Stimulated activated effector memory CD8-positive, alpha-beta T cell treated with anti-CD3 and anti-CD28 coated beads, Interleukin-12 subunit alpha, Interleukin-12 subunit beta, amount 100 ng/mL, for 72 hours (primary cell): Measurements from ENCODE around the gene USP13.
A peak's percentile ranks its signal among the peaks of the same experiment; 100 is the strongest.

Experiments used
- ATAC-seq: fragments of 150-1000 bp; cut with Tn5 transposase; 2 replicates; pipeline ENCODE4 v1.10.0; 2021
- DNase-seq, 2 donors: peaks; one replicate each; pipeline ENCODE4 v3.0.0; 2021 to 2022; ENCODE audit warnings: low spot score in 2 of 2
- H3K27ac Mint-ChIP-seq: one replicate; pipeline ENCODE4 v1.8.0; 2022; ENCODE audit warnings: mild to moderate bottlenecking, mixed read lengths
- H3K36me3 Mint-ChIP-seq: one replicate; pipeline ENCODE4 v1.8.0; 2022; ENCODE audit warnings: mild to moderate bottlenecking, mixed read lengths
- H3K4me1 Mint-ChIP-seq: one replicate; pipeline ENCODE4 v1.8.0; 2022; ENCODE audit warnings: mixed read lengths
- H3K4me3 Mint-ChIP-seq: one replicate; pipeline ENCODE4 v1.8.0; 2022; ENCODE audit warnings: mild to moderate bottlenecking, mixed read lengths
- H3K9me3 Mint-ChIP-seq: one replicate; pipeline ENCODE4 v1.8.0; 2022; ENCODE audit warnings: mixed read lengths

The USP13 gene

DNA sequence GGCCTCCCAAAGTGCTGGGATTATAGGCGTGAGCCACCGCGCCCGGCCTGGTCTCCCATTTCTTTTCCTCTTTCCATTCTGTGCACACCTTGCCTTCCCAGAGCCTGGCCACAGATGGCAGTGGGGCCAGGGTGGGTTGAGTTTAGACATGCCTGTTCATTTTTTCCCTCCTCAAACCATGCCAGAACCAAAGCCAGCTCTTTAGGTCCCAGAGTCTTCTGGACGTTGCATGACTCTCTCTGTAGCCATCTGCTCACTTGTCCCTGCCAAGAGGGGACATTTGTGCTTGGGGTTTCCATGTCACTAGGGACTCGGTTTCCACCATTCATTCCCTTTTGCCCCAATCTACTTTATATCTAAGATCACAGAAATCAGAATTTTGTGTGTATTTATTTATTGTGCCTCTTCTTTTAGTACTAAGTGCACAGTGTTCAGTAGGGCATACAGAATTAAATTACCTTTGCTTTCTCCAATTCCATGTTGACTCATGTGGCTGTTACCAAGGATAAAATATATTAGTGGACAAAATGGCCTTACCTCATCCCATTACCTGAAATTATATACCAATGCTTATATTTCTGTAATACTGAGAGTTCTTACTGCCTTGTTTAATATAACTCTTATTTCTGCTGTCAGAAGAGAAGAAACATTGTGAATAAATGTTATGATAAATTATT, 49.6 kb downstream of the USP13 start:
- peak overlapping the region; percentile 65 for H3K27ac Mint-ChIP-seq
- no peak overlapping the region for H3K4me3 Mint-ChIP-seq
- DNase-seq: no peak
- H3K9me3 Mint-ChIP-seq: no peaks in the 10 kb centered on the region
- H3K36me3 Mint-ChIP-seq: no peaks in the 10 kb centered on the region
- H3K4me1 Mint-ChIP-seq: peaks cover 5% of the 10 kb centered on the region
- no peak for ATAC-seq

DNA sequence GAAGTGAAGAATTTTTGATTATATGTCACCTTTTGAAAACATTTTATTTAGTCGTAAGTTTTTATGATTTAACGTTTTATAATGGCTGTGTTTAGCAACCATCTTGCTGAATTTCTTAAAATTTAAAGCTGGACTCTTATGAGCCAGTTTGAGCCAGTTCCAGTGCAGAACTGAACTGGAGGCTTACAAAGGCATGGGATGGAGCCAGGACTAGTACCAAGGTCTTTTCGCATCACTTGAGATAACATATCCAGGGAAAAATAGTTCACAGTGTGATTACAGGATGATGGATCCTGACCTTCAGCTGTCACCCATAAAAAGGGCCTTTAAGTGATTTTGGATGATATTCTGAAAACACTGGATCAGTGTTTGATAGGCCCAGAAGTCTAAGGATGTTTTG, 51.0 kb downstream of the USP13 start:
- Mint-ChIP-seq H3K4me1 (peaks cover 5% of the 10 kb centered on the region), H3K27ac (no peak overlapping the region)

DNA sequence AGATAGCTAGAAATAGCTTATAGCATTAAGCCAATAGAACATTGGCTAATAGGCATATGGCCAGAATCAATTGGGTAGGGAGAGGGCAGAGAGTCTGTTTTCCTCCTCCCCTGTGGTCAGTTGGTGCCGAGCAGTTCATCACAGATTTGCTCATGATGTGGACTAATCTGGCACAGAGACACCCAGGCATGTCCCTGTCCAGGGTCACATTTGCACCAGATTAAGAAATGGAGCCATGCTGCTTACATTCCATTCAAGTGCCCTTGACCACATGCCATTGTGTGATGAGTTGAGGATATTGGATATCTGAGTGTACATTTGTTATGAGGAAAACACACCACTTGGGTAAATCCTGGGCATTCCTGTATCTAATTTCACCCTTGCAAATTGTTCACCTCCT, 53.4 kb downstream of the USP13 start:
- peaks cover 16% of the 10 kb centered on the region for H3K36me3 Mint-ChIP-seq
- H3K4me1 Mint-ChIP-seq: peaks cover 5% of the 10 kb centered on the region
- no peak overlapping the region for H3K4me3 Mint-ChIP-seq
- no peak overlapping the region for H3K27ac Mint-ChIP-seq
- H3K9me3 Mint-ChIP-seq: no peaks in the 10 kb centered on the region
- DNase-seq: no peak
- ATAC-seq: no peak

More for the DNA sequence above, 51.0 kb downstream of the USP13 start:
- Mint-ChIP-seq H3K4me3 (no peak overlapping the region), H3K9me3 (no peaks in the 10 kb centered on the region), H3K36me3 (no peaks in the 10 kb centered on the region)
- DNase-seq (no peak), ATAC-seq (no peak)

DNA sequence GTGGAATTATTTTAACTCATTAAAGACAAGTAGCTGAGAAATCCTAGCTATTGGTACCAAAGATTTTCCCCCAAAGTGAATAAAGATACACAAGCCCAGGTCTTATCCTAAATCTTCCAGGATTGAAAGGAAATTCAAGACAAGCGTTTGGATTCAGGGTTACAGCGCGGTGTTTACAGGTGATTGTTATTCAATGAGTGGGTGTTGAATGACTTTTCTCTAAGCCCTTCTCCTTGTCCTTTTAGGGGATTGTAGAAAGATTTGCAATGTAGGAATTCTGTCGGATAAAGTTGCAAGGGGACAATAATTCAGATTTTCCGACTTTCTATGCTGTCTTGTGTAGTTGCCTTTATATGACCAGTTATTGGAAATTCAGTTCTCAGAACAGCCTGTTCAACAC, 57.2 kb downstream of the USP13 start:
- no peak overlapping the region for H3K4me3 Mint-ChIP-seq
- no peaks in the 10 kb centered on the region for H3K9me3 Mint-ChIP-seq
- DNase-seq (no peak), ATAC-seq (no peak)
- peaks cover 16% of the 10 kb centered on the region for H3K36me3 Mint-ChIP-seq
- H3K4me1 Mint-ChIP-seq: no peaks in the 10 kb centered on the region
- H3K27ac Mint-ChIP-seq: no peak overlapping the region

DNA sequence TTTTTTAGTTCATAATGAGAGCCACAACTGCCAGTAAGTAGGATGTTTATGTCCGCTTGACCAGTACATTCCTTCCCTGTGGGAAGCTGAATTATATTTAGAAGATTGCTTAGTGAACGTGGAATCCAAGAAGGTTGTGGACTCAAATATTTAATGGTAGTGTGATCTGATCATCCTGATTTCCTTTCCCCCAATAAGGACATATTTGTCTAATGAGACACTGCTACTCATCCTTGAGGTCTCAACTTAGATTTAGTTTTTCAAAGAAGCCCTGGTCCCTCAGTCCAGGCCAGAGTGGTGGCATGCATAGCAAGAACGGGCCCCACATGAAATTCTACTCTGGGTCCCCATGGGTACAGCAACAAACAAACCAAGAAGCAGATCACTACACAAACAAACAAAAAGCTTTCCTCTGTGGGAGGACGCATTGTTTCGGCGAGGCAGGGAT, 60.8 kb downstream of the USP13 start:
- H3K4me1 Mint-ChIP-seq: no peaks in the 10 kb centered on the region
- H3K4me3 Mint-ChIP-seq: no peak overlapping the region
- no peaks in the 10 kb centered on the region for H3K9me3 Mint-ChIP-seq
- ATAC-seq (no peak), DNase-seq (no peak)
- H3K27ac Mint-ChIP-seq: no peak overlapping the region
- peaks cover 16% of the 10 kb centered on the region for H3K36me3 Mint-ChIP-seq

DNA sequence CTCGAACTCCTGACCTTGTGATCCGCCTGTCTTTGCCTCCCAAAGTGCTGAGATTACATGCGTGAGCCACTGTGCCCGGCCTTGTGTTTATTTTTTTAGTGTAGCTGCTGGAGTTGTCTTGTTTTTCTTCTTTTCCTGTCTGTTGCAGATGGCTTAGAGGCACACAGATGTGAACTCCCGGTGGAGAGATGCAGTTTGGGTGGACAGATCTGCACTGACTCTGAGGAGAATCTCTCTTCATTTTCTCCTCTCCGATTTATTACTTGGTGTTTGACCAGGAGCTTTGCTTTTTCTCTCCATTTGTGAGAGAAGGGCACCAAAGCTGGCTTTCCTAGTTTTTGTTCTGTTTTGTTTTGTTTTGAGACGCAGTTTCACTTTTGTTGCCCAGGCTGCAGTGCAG, 62.7 kb downstream of the USP13 start:
- H3K27ac Mint-ChIP-seq: no peak overlapping the region
- H3K4me1 Mint-ChIP-seq: no peaks in the 10 kb centered on the region
- ATAC-seq (no peak), DNase-seq (no peak)
- no peak overlapping the region for H3K4me3 Mint-ChIP-seq
- no peaks in the 10 kb centered on the region for H3K9me3 Mint-ChIP-seq
- peaks cover 5% of the 10 kb centered on the region for H3K36me3 Mint-ChIP-seq

DNA sequence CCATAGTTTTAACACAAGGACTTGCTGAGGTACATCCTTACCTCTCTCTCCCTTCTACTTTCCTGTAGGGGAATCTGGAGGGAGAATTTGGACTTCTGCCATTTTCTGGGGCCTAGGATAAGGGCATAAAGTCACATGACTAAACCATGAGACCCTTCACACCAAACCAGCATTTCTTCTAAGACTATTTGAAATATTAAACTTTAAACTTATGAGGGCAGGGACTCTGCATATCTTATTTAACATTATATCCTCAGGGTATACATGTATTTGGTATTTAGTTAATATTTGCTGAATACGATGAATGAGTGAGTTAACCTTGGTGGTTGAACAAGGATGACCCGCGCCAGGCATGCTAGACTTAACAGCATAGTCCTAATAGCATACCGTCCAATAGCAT, 63.4 kb downstream of the USP13 start:
- no peak overlapping the region for H3K4me3 Mint-ChIP-seq
- ATAC-seq (no peak), DNase-seq (no peak)
- no peaks in the 10 kb centered on the region for H3K4me1 Mint-ChIP-seq
- no peaks in the 10 kb centered on the region for H3K36me3 Mint-ChIP-seq
- H3K27ac Mint-ChIP-seq: no peak overlapping the region
- no peaks in the 10 kb centered on the region for H3K9me3 Mint-ChIP-seq

DNA sequence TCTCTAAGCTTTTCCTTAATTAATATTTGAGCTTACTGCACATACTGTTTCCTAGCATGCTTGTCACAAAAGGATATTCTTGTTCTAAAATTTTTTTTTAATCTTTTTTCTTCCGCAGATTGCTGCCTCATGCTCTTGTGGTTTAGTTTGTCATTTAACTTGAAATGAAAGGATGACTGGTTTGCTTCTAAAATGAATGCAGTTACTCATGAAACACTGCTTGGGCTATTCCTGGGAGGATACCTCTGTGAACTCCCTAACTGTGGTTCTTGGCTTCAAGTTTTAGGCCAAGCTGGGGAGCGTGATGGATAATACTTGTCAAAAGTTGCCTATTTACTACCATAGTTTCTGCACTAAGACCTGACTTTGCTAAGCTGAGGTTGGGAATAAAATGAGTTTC, 64.0 kb downstream of the USP13 start:
- Mint-ChIP-seq H3K4me3 (no peak overlapping the region), H3K36me3 (no peaks in the 10 kb centered on the region), H3K9me3 (no peaks in the 10 kb centered on the region)

DNA sequence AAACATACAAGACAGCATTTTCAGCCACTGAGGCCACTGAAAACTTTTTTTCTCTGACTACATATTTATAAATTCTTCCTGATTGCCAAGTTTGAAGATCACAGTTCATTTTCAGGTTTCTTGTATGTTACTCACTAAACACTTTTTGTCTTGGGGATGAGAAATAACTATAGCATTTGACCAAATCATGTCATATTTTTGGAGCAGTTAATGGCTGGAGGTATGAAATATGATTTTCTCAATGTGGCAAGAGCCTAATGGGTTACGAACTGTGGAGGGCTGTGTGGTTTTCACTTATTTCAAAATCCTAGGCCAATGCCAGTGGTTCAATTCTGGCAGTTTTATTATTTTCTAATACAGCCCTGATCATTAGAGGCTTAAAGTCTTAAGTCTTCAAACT, 64.4 kb downstream of the USP13 start:
- Mint-ChIP-seq H3K4me1 (no peaks in the 10 kb centered on the region), H3K27ac (no peak overlapping the region), H3K4me3 (no peak overlapping the region), H3K36me3 (no peaks in the 10 kb centered on the region), H3K9me3 (no peaks in the 10 kb centered on the region)
- no peak for DNase-seq
- peak; percentile 51 for ATAC-seq

More for the DNA sequence above, 64.0 kb downstream of the USP13 start:
- Mint-ChIP-seq H3K27ac (no peak overlapping the region), H3K4me1 (no peaks in the 10 kb centered on the region)
- DNase-seq (no peak), ATAC-seq (peak; percentile 58)

DNA sequence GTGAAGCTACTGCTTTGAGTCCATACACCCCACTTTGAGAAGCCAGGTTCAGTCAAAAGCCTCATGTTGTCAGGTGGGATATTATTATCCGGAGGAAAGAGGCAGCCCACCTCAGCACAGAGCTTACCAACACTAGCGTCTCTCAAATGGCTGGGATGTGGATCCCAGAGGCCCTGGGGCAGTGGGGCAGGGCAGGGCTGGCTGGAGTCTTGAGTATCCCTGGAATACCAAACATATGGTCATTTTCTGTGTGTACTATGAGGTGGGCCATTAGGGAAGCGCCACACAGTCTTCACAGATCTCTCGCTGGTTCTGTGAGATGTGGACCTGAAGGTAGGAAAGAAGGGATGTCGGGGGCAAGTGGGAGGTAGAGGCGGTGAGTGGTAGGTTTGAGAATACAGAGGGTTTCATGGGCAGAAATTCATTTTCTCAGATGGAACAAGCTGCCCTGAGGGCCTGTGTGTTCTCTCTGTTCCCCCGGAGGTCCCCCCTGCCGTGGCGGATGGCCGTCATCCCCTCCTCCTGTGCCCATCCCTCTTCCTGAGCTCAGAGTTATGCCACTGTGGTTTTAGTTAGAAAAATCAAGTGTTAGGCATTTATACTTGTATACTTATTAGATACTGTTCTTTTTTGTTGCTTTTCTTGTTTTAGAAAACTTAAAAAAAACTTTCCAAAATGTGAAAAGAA, 66.4 kb downstream of the USP13 start:
- Mint-ChIP-seq H3K36me3 (no peaks in the 10 kb centered on the region), H3K4me1 (no peaks in the 10 kb centered on the region), H3K9me3 (no peaks in the 10 kb centered on the region), H3K4me3 (no peak overlapping the region), H3K27ac (no peak overlapping the region)
- DNase-seq (no peak), ATAC-seq (no peak)

DNA sequence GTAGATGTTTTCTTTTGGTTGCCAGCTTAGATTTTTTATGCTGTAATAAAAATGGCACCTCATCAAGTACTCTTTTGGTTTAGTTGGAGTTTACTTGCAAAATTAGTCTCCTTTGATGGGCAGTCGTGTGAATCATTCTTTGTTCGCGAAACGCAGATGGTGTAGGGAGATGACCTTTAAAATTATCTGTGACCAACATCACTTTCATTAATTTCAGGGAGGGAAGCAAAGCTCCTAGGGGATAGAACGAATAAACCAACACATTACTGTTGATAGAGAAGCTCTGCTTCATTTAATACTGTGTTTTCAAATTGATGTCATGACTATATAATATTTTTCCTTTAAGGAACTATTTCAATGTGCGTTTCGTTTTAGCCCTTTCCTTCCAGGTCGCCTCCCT, 67.4 kb downstream of the USP13 start:
- DNase-seq (no peak), ATAC-seq (no peak)
- Mint-ChIP-seq H3K4me1 (no peaks in the 10 kb centered on the region), H3K4me3 (no peak overlapping the region), H3K27ac (no peak overlapping the region), H3K9me3 (no peaks in the 10 kb centered on the region), H3K36me3 (no peaks in the 10 kb centered on the region)

DNA sequence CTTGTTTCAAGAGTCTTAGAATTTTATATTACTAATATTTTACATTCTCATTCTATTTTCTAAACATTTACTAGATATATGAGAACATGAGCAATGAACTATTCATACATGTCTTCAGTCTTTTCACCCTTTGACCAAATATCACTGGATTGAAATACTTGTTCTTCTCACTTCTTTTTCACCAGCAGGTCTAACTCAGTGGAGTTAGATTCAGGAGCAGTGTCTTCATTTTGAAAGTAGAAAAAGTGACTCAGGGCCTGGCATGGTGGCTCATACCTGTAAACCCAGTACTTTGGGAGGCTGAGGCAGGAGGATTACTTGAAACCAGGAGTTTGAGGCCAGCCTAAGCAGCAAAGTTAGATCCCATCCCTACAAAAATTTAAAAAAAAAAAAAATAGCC, 70.8 kb downstream of the USP13 start:
- peaks cover 2% of the 10 kb centered on the region for H3K36me3 Mint-ChIP-seq
- DNase-seq: no peak

DNA sequence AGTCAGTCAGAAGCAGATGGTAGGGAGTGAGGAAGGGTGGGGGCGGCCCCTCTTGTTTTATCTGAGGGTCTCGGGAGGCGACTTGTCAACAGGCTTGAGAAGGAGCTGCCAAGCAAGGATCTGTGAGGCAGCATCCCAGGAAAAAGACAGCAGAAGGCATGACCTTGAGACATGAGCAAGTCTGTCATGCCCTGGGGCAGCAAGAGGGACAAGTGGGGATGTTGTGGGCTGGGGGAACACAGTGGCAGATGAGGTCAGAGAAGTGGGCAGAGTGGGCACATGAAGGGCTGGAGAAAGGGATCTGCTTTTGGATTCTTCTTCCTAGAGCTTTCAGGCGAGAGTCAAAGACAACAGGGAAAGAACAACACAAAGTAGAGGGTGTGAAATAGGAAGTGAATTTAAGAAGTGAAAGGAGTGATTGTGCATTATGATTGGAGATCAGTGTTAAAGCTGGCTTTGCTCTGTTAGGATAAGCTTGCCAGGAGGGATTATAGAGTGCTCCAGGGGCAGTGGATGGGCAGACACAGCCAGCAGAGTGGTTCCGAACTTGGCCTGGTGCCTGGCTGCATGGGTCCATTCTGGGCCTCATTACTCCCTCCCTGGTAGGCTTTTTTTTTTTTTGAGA, 73.3 kb downstream of the USP13 start:
- Mint-ChIP-seq H3K27ac (peak overlapping the region; percentile 16), H3K4me1 (no peaks in the 10 kb centered on the region), H3K36me3 (peaks cover 10% of the 10 kb centered on the region), H3K4me3 (no peak overlapping the region), H3K9me3 (no peaks in the 10 kb centered on the region)
- ATAC-seq: no peak
- DNase-seq: no peak

More for the DNA sequence above, 70.8 kb downstream of the USP13 start:
- H3K4me1 Mint-ChIP-seq: no peaks in the 10 kb centered on the region
- H3K27ac Mint-ChIP-seq: no peak overlapping the region
- peak; percentile 51 for ATAC-seq
- no peak overlapping the region for H3K4me3 Mint-ChIP-seq
- no peaks in the 10 kb centered on the region for H3K9me3 Mint-ChIP-seq

DNA sequence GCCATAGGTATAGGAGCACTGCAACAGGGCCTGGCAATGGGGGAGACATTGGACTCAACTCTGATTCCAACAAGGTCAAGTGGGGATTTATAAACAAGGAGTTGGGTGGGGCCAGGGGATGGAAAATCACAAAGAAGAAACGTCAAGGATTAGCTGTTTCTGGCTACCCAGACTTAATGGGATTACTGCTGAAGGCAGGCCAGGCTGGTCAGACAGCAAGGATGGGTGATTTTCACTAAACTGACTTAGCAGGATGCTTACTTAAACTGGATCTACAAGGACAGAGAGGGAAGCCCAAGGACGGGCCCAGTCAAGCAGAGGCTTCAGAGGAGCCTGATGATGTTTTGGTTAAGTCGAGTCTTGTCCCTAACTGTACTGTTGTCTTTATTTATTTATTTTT, 76.2 kb downstream of the USP13 start:
- Mint-ChIP-seq H3K27ac (no peak overlapping the region), H3K9me3 (no peaks in the 10 kb centered on the region), H3K4me3 (no peak overlapping the region), H3K4me1 (no peaks in the 10 kb centered on the region), H3K36me3 (peaks cover 10% of the 10 kb centered on the region)
- DNase-seq (no peak), ATAC-seq (no peak)

DNA sequence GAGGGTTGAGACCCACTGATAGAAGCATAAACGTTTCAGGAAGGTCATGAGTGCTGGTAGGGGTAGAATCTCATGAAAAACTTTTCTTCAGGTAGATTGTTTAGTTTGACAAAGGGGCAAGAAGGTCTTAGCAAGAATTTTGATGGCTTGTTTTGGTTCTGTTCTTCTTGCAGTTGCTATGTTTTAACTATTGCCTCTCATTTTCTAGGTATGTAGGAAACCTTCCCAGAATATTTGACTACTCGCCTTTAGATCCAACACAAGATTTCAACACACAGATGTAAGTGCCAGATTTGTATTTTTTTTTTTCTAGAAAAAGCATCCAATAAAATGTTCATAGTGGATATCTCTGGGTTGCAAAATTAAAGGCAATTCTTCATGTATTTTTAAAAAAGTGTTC, 77.1 kb downstream of the USP13 start:
- Mint-ChIP-seq H3K27ac (no peak overlapping the region), H3K4me1 (no peaks in the 10 kb centered on the region), H3K4me3 (no peak overlapping the region), H3K9me3 (no peaks in the 10 kb centered on the region), H3K36me3 (peaks cover 10% of the 10 kb centered on the region)
- DNase-seq (no peak), ATAC-seq (no peak)

DNA sequence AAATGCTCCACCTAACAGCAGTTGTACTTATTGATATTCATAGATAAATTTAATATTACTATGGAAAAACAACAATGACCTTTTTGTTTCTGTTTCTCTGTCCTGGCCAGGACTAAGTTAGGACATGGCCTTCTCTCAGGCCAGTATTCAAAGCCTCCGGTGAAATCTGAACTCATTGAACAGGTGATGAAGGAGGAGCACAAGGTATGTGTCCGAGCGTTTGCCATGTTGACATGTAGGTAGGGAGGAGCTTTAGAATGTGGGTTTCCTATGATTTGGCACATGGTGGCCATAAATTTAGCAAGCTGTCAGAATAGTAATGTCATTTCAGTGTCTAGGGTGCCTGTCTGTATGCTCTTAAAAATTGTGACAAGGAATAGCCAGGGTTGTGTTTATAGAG, 77.7 kb downstream of the USP13 start:
- no peak for DNase-seq
- Mint-ChIP-seq H3K4me1 (no peaks in the 10 kb centered on the region), H3K36me3 (peaks cover 10% of the 10 kb centered on the region), H3K9me3 (no peaks in the 10 kb centered on the region), H3K27ac (no peak overlapping the region), H3K4me3 (no peak overlapping the region)
- ATAC-seq: no peak
